K562 (cell line): ENCODE measurements around the gene SH2D4B. TPM values are rescaled to one million over a fixed set of nuclear protein-coding genes. Genes with fewer than 3 reads are reported as not detected.

Experiments
- ATAC-seq: fragments of 200-7000 bp; cut with Tn5 transposase; 3 replicates; pipeline ENCODE4 v1.9.1; 2020; ENCODE audit warnings: moderate library complexity
- BruUV-seq: library from RNA; stranded (reverse); fragments of 400-500 nt; replicated peaks from 2 replicates; lab custom pipeline; 2021; lab: Mats Ljungman, UMichigan
- CTCF ChIA-PET: fragments of 300-600 bp; formaldehyde crosslinking; extraction: SDS; loops from one replicate; lab custom pipeline; 2021; ENCODE audit warnings: low intra/inter-chr PET ratio; lab: Yijun Ruan, JAX
- POLR2A ChIA-PET: fragments of 300-600, 350-650 bp; sonication (Branson Sonifier 250); formaldehyde crosslinking; extraction: SDS; loops from one replicate; lab custom pipeline; 2021; ENCODE audit warnings: antibody characterized with exemption, inconsistent platforms; lab: Yijun Ruan, JAX
- DNase-seq, 4 experiments: peaks; one replicate each; pipeline versions ENCODE4 v3.0.0 to v3.0.0-alpha.2; 2011 to 2018; ENCODE audit warnings: low spot score in 3 of 4, mixed read lengths in 3 of 4; ENCODE audit errors: extremely low read depth in 1 of 4
- FAIRE-seq: peaks from 2 replicates; lab custom pipeline; 2011; peaks lifted over from hg19 to GRCh38; lab: Jason Lieb, UNC
- H2AFZ ChIP-seq: 2 replicates; pipeline ENCODE4 v1.6.0; 2011; ENCODE audit warnings: low read depth, low read length, control low read depth, inconsistent platforms
- H3K27ac ChIP-seq: fragments of 200-600 bp; 3 replicates; pipeline ENCODE4 v1.8.0; 2011; ENCODE audit warnings: low read depth, mild to moderate bottlenecking, control low read depth, inconsistent platforms, low read length, moderate library complexity, mixed read lengths; ENCODE audit errors: extremely low read depth
- H3K27me3 ChIP-seq, 2 experiments: fragments of 300-600 bp in 1 of 2; 2 replicates in 1 of 2; 3 replicates in 1 of 2; pipeline versions ENCODE4 v1.6.0 to v1.8.0; 2011; ENCODE audit warnings: inconsistent platforms in 2 of 2, low read length in 2 of 2, mild to moderate bottlenecking in 1 of 2, mixed read lengths in 1 of 2, moderate library complexity in 1 of 2; ENCODE audit not compliant: control insufficient read depth in 2 of 2, insufficient read depth in 2 of 2
- H3K36me3 ChIP-seq: fragments of 300-600 bp; 3 replicates; pipeline ENCODE4 v1.8.0; 2011; ENCODE audit warnings: mild to moderate bottlenecking, low read length, inconsistent platforms; ENCODE audit not compliant: control insufficient read depth, insufficient read depth
- H3K4me1 ChIP-seq, 2 experiments: fragments of 200-600 bp in 1 of 2; replicated peaks in 1 of 2; 2 replicates in 1 of 2; 3 replicates in 1 of 2; pipeline versions ENCODE4 v1.5.1 to v1.8.0; 2011; ENCODE audit warnings: inconsistent platforms in 2 of 2, low read length in 2 of 2, mild to moderate bottlenecking in 1 of 2, mixed read lengths in 1 of 2, moderate library complexity in 1 of 2; ENCODE audit not compliant: control insufficient read depth in 2 of 2, insufficient read depth in 2 of 2
- H3K4me2 ChIP-seq: 2 replicates; pipeline ENCODE4 v1.6.1; 2011; ENCODE audit warnings: low read length, control low read depth, inconsistent platforms, mixed read lengths; ENCODE audit not compliant: insufficient read depth
- H3K4me3 ChIP-seq: fragments of 200-600 bp; sonication (generic), shearing (Covaris generic); 2 replicates; pipeline ENCODE4 v1.5.1; 2016; ENCODE audit warnings: control low read depth, inconsistent platforms
- H3K79me2 ChIP-seq: fragments of 200-600 bp; 3 replicates; pipeline ENCODE4 v1.8.0; 2011; ENCODE audit warnings: low read length, inconsistent platforms; ENCODE audit not compliant: control insufficient read depth, insufficient read depth
- H3K9ac ChIP-seq, 2 experiments: 2 replicates each; pipeline versions ENCODE4 v1.6.0 to v1.6.1; 2011; ENCODE audit warnings: low read depth in 2 of 2, low read length in 2 of 2, control low read depth in 1 of 2, inconsistent platforms in 1 of 2, mild to moderate bottlenecking in 1 of 2, mixed read lengths in 1 of 2; ENCODE audit not compliant: insufficient read depth in 1 of 2
- H3K9me1 ChIP-seq: one replicate; pipeline ENCODE4 v1.6.0; 2011; ENCODE audit warnings: inconsistent platforms, mild to moderate bottlenecking, low read length, moderate library complexity; ENCODE audit not compliant: control insufficient read depth, insufficient read depth
- H3K9me3 ChIP-seq: replicated peaks from 2 replicates; pipeline ENCODE4 v1.5.1; 2011; ENCODE audit warnings: low read depth, low read length, inconsistent platforms; ENCODE audit not compliant: control insufficient read depth, insufficient read depth
- H4K20me1 ChIP-seq: replicated peaks from 2 replicates; pipeline ENCODE4 v1.6.1; 2011; ENCODE audit warnings: low read length, inconsistent platforms, mixed read lengths; ENCODE audit not compliant: control insufficient read depth, insufficient read depth
- ARID1B ChIP-seq: fragments of 450-650 bp; IDR thresholded peaks from 2 replicates; pipeline ENCODE4 v1.6.1; 2016; ENCODE audit warnings: antibody characterized with exemption, mild to moderate bottlenecking, inconsistent platforms
- ARID4B ChIP-seq: sonication (generic); formaldehyde crosslinking; IDR thresholded peaks from 2 replicates; pipeline ENCODE4 v1.8.0; 2022; ENCODE audit warnings: mild to moderate bottlenecking, missing genetic modification reagents
- BDP1 ChIP-seq: IDR thresholded peaks from 3 replicates; pipeline ENCODE4 v1.6.1; 2011; ENCODE audit not compliant: insufficient read length, insufficient read depth
- BRD4 ChIP-seq: fragments of 200-600 bp; sonication (generic); IDR thresholded peaks from 2 replicates; pipeline ENCODE4 v1.6.1; 2017; ENCODE audit warnings: inconsistent platforms
- MYBL2 ChIP-seq, 2 experiments: fragments of 450-650 bp in 1 of 2; sonication (generic) in 1 of 2; formaldehyde crosslinking in 1 of 2; IDR thresholded peaks; 2 replicates each; pipeline versions ENCODE4 v1.6.1 to v1.8.1; 2017 to 2022; ENCODE audit warnings: borderline replicate concordance in 1 of 2, inconsistent platforms in 1 of 2, low read depth in 1 of 2, mild to moderate bottlenecking in 1 of 2, missing genetic modification reagents in 1 of 2, moderate library complexity in 1 of 2
- NFYB ChIP-seq: IDR thresholded peaks from 2 replicates; pipeline ENCODE4 v1.6.1; 2011; ENCODE audit warnings: mild to moderate bottlenecking, moderate library complexity; ENCODE audit not compliant: insufficient read length; ENCODE audit errors: extremely low read depth
- RAD51 ChIP-seq: fragments of 450-650 bp; IDR thresholded peaks from 2 replicates; pipeline ENCODE4 v1.7.1; 2016; ENCODE audit warnings: low read depth, mild to moderate bottlenecking, borderline replicate concordance
- RBM25 ChIP-seq: fragments of 200-400 bp; formaldehyde crosslinking; IDR thresholded peaks from 2 replicates; pipeline ENCODE4 v1.6.1; 2018; ENCODE audit warnings: low read length, low read depth, moderate library complexity; ENCODE audit not compliant: severe bottlenecking
- RNF2 ChIP-seq: sonication (generic); IDR thresholded peaks from 2 replicates; pipeline ENCODE4 v1.6.1; 2016
- SMAD1 ChIP-seq: fragments of 150-350 bp; IDR thresholded peaks from 2 replicates; pipeline ENCODE4 v1.6.1; 2014; ENCODE audit warnings: low read length, low read depth; ENCODE audit not compliant: partially characterized antibody
- SREBF2 ChIP-seq: sonication (generic); formaldehyde crosslinking; IDR thresholded peaks from 2 replicates; pipeline ENCODE4 v1.4.0; 2020; ENCODE audit warnings: mild to moderate bottlenecking, missing genetic modification reagents
- TOE1 ChIP-seq, 2 experiments: fragments of 450-650 bp in 1 of 2; sonication (generic) in 1 of 2; formaldehyde crosslinking in 1 of 2; IDR thresholded peaks; 2 replicates each; pipeline versions ENCODE4 v1.7.1 to v1.8.0; 2016 to 2022; ENCODE audit warnings: borderline replicate concordance in 2 of 2, mild to moderate bottlenecking in 2 of 2, antibody characterized with exemption in 1 of 2, inconsistent platforms in 1 of 2, low read depth in 1 of 2, missing genetic modification reagents in 1 of 2, moderate library complexity in 1 of 2
- ZKSCAN8 ChIP-seq: fragments of 200-800 bp; sonication (Bioruptor generic); IDR thresholded peaks from 2 replicates; pipeline ENCODE4 v1.6.1; 2016; ENCODE audit warnings: missing genetic modification characterization, missing compliant biosample characterization
- ZNF143 ChIP-seq: sonication (generic); formaldehyde crosslinking; IDR thresholded peaks from 2 replicates; pipeline ENCODE4 v1.9.0; 2022; ENCODE audit warnings: mild to moderate bottlenecking, missing genetic modification reagents
- WGBS: fragments of 100-300 bp; shearing (Covaris generic); methylation state at CpG from one replicate; pipeline ENCODE4 v1.1.6; 2016; ENCODE audit warnings: low coverage, mixed read lengths; ENCODE audit not compliant: insufficient coverage; ENCODE audit errors: missing lambda C conversion rate; 5-methylcytosine and 5-hydroxymethylcytosine counted together
- in situ Hi-C: fragments of 300-500 bp; cut with MboI; formaldehyde crosslinking; loops from 4 replicates; pipeline ENCODE4 v1.15.0; 2018; ENCODE audit warnings: inconsistent platforms, mixed read lengths
- intact Hi-C: fragments of 100-400 bp; cut with micrococcal nuclease; formaldehyde crosslinking; loops from 2 replicates; pipeline ENCODE4 v1.14.2; 2022
- polyA plus RNA-seq, 8 experiments: library from polyadenylated mRNA; depleted of rRNA in 4 of 8; stranded (reverse) in 5 of 8; unstranded in 3 of 8; fragments of >200 nt; fragmentation: Nextera tagmentation in 2 of 8; fragmentation: Illumina TruSeq in 1 of 8; extraction: Ambion mirVana in 2 of 8; extraction: Trizol in 1 of 8; gene quantifications; 2 replicates each; pipeline versions ENCODE4 v1.2.1 to v1.2.3, GENCODE V29; 2011 to 2014; ENCODE audit warnings: inconsistent platforms in 1 of 8, missing spikeins in 1 of 8
- total RNA-seq, 7 experiments: library from RNA; depleted of rRNA in 6 of 7; stranded (reverse); fragments of >200 nt in 6 of 7; fragmentation: Illumina TruSeq in 2 of 7; extraction: Trizol in 2 of 7; gene quantifications; 2 replicates each; pipeline versions ENCODE4 v1.2.1 to v1.2.3, GENCODE V29; 2011 to 2021; ENCODE audit warnings: low replicate concordance in 1 of 7
- TF ChIP-seq, protein P1 (sequence below): fragments of 450-650 bp; formaldehyde crosslinking; IDR thresholded peaks from 2 replicates; pipeline ENCODE4 v1.4.0; 2020; ENCODE audit warnings: mild to moderate bottlenecking, mixed read lengths
- TF ChIP-seq, protein P2 (sequence below): sonication (generic); formaldehyde crosslinking; IDR thresholded peaks from 2 replicates; pipeline ENCODE4 v1.9.0; 2022; ENCODE audit warnings: mild to moderate bottlenecking, missing genetic modification reagents

Gene SH2D4B
- total and polyA plus RNA-seq, 9 of the 15 experiments (the other 6 are each of a cell fraction or from before 2014, with no cell fraction given), result 0.03 to 0.14 (median 0.04) TPM; not detected in 4

GRCh38 chr10:80684259-80684658 lies 146.6 kb downstream of the SH2D4B start:
- Histone ChIP-seq H4K20me1 (no peaks in the 10 kb centered on the region), H2AFZ (no peak overlapping the region), H3K79me2 (no peaks in the 10 kb centered on the region), H3K27ac (no peak overlapping the region), H3K4me2 (no peak overlapping the region), H3K4me1 (no peaks in the 10 kb centered on the region), H3K36me3 (no peaks in the 10 kb centered on the region), H3K9me3 (no peaks in the 10 kb centered on the region), H3K27me3 (no peaks in the 10 kb centered on the region), H3K9ac (no peak overlapping the region), H3K4me3 (no peak overlapping the region), H3K9me1 (no peaks in the 10 kb centered on the region)
- no TSS peak for BruUV-seq
- POLR2A ChIA-PET, result no interaction called here
- DNase-seq (peak; percentile 60 to 90 (median 85)), FAIRE-seq (peak; percentile 44), ATAC-seq (peak; percentile 97)
- WGBS, result 0% methylated on average over 1 of the region's 1 CpG
- intact Hi-C loops (no loop called here), in situ Hi-C loops (no loop called here)
- CTCF ChIA-PET, result no interaction called here
- no peak for TF ChIP-seq ARID1B
- TF ChIP-seq BRD4, result no peak
- no peak for TF ChIP-seq ARID4B
- TF ChIP-seq, protein P1, sequence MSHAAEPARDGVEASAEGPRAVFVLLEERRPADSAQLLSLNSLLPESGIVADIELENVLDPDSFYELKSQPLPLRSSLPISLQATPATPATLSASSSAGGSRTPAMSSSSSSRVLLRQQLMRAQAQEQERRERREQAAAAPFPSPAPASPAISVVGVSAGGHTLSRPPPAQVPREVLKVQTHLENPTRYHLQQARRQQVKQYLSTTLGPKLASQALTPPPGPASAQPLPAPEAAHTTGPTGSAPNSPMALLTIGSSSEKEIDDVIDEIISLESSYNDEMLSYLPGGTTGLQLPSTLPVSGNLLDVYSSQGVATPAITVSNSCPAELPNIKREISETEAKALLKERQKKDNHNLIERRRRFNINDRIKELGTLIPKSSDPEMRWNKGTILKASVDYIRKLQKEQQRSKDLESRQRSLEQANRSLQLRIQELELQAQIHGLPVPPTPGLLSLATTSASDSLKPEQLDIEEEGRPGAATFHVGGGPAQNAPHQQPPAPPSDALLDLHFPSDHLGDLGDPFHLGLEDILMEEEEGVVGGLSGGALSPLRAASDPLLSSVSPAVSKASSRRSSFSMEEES (CRISPR knock-in tag), result peak; percentile 96
- TF ChIP-seq BDP1, result no peak
- peak; percentile 35 for TF ChIP-seq SMAD1
- peak; percentile 76 for TF ChIP-seq ZNF143 (CRISPR knock-in tag)
- TF ChIP-seq TOE1 (IDR thresholded peaks at IDR 0.05; ENCODE audit: borderline replicate concordance), result peak; percentile 95
- no peak for TF ChIP-seq TOE1 (CRISPR knock-in tag; IDR thresholded peaks at IDR 0.05; ENCODE audit: borderline replicate concordance, low read depth)
- TF ChIP-seq SREBF2 (CRISPR knock-in tag), result no peak
- TF ChIP-seq MYBL2 (IDR thresholded peaks at IDR 0.05; ENCODE audit: low read depth), result no peak
- TF ChIP-seq MYBL2 (CRISPR knock-in tag; IDR thresholded peaks at IDR 0.05; ENCODE audit: borderline replicate concordance), result no peak
- TF ChIP-seq RNF2, result no peak
- peak; percentile 94 for TF ChIP-seq NFYB
- TF ChIP-seq RBM25, result peak; percentile 82
- peak; percentile 84; the same call in 1 of the 2 replicates for TF ChIP-seq RAD51
- no peak for TF ChIP-seq ZKSCAN8 (CRISPR knock-in tag)
- TF ChIP-seq, protein P2, sequence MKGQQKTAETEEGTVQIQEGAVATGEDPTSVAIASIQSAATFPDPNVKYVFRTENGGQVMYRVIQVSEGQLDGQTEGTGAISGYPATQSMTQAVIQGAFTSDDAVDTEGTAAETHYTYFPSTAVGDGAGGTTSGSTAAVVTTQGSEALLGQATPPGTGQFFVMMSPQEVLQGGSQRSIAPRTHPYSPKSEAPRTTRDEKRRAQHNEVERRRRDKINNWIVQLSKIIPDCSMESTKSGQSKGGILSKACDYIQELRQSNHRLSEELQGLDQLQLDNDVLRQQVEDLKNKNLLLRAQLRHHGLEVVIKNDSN (CRISPR knock-in tag), result peak; percentile 66
